Fibroblast of lung (primary cell): Measurements from ENCODE around the gene SENP7.

Experiments used
- CTCF ChIP-seq, 2 donors: IDR thresholded peaks in 1 of 2; conservative IDR thresholded peaks in 1 of 2; 1 replicate in 1 of 2; 2 replicates in 1 of 2; pipeline ENCODE4 v1.5.1; 2011 to 2012; ENCODE audit warnings: low read length in 2 of 2, control low read depth in 1 of 2, inconsistent platforms in 1 of 2, low read depth in 1 of 2, mild to moderate bottlenecking in 1 of 2
- EZH2 ChIP-seq: IDR thresholded peaks from 2 replicates; pipeline ENCODE4 v1.5.1; 2012; ENCODE audit warnings: low read length, control low read depth, mild to moderate bottlenecking; ENCODE audit errors: missing control alignments

DNA sequence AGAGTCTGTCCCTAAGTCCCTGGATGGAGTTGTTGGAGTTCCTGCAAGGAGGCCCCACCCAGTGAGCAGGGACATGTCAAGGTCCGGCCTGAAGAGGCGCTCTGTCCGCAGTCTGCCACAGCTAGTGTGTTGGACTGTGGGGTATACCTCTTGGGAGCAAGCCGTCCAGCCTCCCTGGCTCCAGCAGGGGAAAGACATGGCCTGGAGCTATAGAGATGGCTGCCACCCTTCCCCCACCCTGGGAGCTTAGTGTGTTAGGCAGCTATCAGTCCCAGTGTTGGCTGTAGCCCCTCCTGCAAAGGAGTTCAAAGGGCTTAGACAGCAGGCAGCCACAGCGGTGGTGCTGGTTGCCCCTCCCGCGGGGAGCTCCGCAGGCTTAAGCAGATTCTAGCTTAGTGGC lies 212.9 kb downstream of the SENP7 start:
- TF ChIP-seq CTCF (conservative IDR thresholded peaks at IDR 0.05 in 1 of 2, IDR thresholded peaks at IDR 0.05 in 1 of 2; ENCODE audit: low read depth in 1 of 2, low read length in 2 of 2) (no peak), EZH2 (no peak)
